EH (cell line): Measurements from ENCODE around the gene PAK5.

Experiments used
- DNase-seq: peaks from one replicate; pipeline ENCODE4 v3.0.0-alpha.2; 2015; ENCODE audit warnings: low read depth

The PAK5 gene

GRCh38 chr20:9575836-9576235, 263.0 kb downstream of the PAK5 start:
- DNase-seq = no peak

GRCh38 chr20:9574776-9575175, 264.1 kb downstream of the PAK5 start:
- no peak for DNase-seq

GRCh38 chr20:9574181-9574580, 264.7 kb downstream of the PAK5 start:
- no peak for DNase-seq

- no peak for DNase-seq
Observed at GRCh38 chr20:9573335-9574151, 265.3 kb downstream of the PAK5 start.

- no peak for DNase-seq
Observed at GRCh38 chr20:9572670-9573069, 266.2 kb downstream of the PAK5 start.

GRCh38 chr20:9571783-9572182, 267.1 kb downstream of the PAK5 start:
- DNase-seq = no peak

GRCh38 chr20:9570612-9571011, 268.3 kb downstream of the PAK5 start:
- DNase-seq = no peak

GRCh38 chr20:9566977-9567376, 271.9 kb downstream of the PAK5 start:
- no peak for DNase-seq

GRCh38 chr20:9565910-9566550, 272.8 kb downstream of the PAK5 start:
- no peak for DNase-seq

GRCh38 chr20:9557411-9557810, 281.5 kb downstream of the PAK5 start:
- no peak for DNase-seq

GRCh38 chr20:9555781-9556180, 283.1 kb downstream of the PAK5 start:
- DNase-seq = no peak

- DNase-seq = no peak
Observed at GRCh38 chr20:9551808-9552550, 286.9 kb downstream of the PAK5 start.

- no peak for DNase-seq
Observed at GRCh38 chr20:9550871-9551270, 288.0 kb downstream of the PAK5 start.

GRCh38 chr20:9550283-9550682, 288.6 kb downstream of the PAK5 start:
- no peak for DNase-seq

GRCh38 chr20:9543214-9543613, 295.7 kb downstream of the PAK5 start:
- DNase-seq = no peak

GRCh38 chr20:9535449-9535848, 303.4 kb downstream of the PAK5 start:
- DNase-seq = no peak

GRCh38 chr20:9534025-9534424, 304.9 kb downstream of the PAK5 start:
- no peak for DNase-seq

- peak; percentile 38 for DNase-seq
Observed at GRCh38 chr20:9532069-9532838, 306.6 kb downstream of the PAK5 start.

- DNase-seq = no peak
Observed at GRCh38 chr20:9531581-9531980, 307.3 kb downstream of the PAK5 start.

GRCh38 chr20:9523636-9524035, 315.2 kb downstream of the PAK5 start:
- DNase-seq = no peak

GRCh38 chr20:9520086-9520485, 318.8 kb downstream of the PAK5 start:
- DNase-seq = no peak

- no peak for DNase-seq
Observed at GRCh38 chr20:9518576-9519175, 320.2 kb downstream of the PAK5 start.
